Bronchial epithelial cell (primary cell): ENCODE results near the gene LRRC4. TPM values are rescaled to one million over a fixed set of nuclear protein-coding genes. Genes with fewer than 3 reads are reported as not detected.

Experiments
- DNase-seq: peaks from one replicate; pipeline ENCODE4 v3.0.0-alpha.2; 2010; ENCODE audit warnings: low read depth
- FAIRE-seq: peaks from 2 replicates; lab custom pipeline; 2011; peaks lifted over from hg19 to GRCh38; lab: Jason Lieb, UNC
- H3K27me3 ChIP-seq: 2 replicates; pipeline ENCODE4 v1.5.1; 2011; ENCODE audit warnings: low read length; ENCODE audit not compliant: control insufficient read depth, insufficient read depth
- H3K36me3 ChIP-seq: 2 replicates; pipeline ENCODE4 v1.5.1; 2011; ENCODE audit warnings: low read length; ENCODE audit not compliant: control insufficient read depth, insufficient read depth
- H3K4me3 ChIP-seq: 2 replicates; pipeline ENCODE4 v1.5.1; 2011; ENCODE audit warnings: mild to moderate bottlenecking, low read depth, low read length, control low read depth
- CTCF ChIP-seq: IDR thresholded peaks from 2 replicates; pipeline ENCODE4 v1.5.1; 2011; ENCODE audit warnings: mild to moderate bottlenecking, moderate library complexity, low read length, control low read depth, inconsistent platforms; ENCODE audit not compliant: insufficient read depth, severe bottlenecking
- total RNA-seq: library from RNA; depleted of rRNA; stranded (reverse); fragments of >200 nt; gene quantifications from 2 replicates; pipeline ENCODE4 v1.2.1, GENCODE V29; 2014

Gene LRRC4
- total RNA-seq, 1 donor from 2014 or later, result under 0.01 TPM

- FAIRE-seq (no peak), DNase-seq (no peak)
- no peaks in the 10 kb centered on the region for H3K27me3 ChIP-seq
- TF ChIP-seq CTCF, result no peak
- peaks cover 1% of the 10 kb centered on the region for H3K36me3 ChIP-seq
- H3K4me3 ChIP-seq, result no peak overlapping the region
These were observed 7.1 kb downstream of the LRRC4 start for GRCh38 chr7:128024151-128024550.

GRCh38 chr7:128022631-128023532 lies 8.4 kb downstream of the LRRC4 start:
- TF ChIP-seq CTCF, result no peak
- Histone ChIP-seq H3K4me3 (no peak overlapping the region), H3K27me3 (no peaks in the 10 kb centered on the region), H3K36me3 (no peaks in the 10 kb centered on the region)
- no peak for FAIRE-seq
- DNase-seq, result peak; percentile 90

GRCh38 chr7:128021366-128021765 lies 9.9 kb downstream of the LRRC4 start:
- peak; percentile 100 for DNase-seq

GRCh38 chr7:128020159-128020558 lies 11.1 kb downstream of the LRRC4 start:
- no peaks in the 10 kb centered on the region for H3K36me3 ChIP-seq
- FAIRE-seq, result no peak
- no peaks in the 10 kb centered on the region for H3K27me3 ChIP-seq
- DNase-seq, result no peak
- TF ChIP-seq CTCF, result peak; percentile 37
- H3K4me3 ChIP-seq, result no peak overlapping the region

More at GRCh38 chr7:128021366-128021765, 9.9 kb downstream of the LRRC4 start:
- FAIRE-seq, result no peak
- Histone ChIP-seq H3K27me3 (no peaks in the 10 kb centered on the region), H3K4me3 (no peak overlapping the region), H3K36me3 (no peaks in the 10 kb centered on the region)
- TF ChIP-seq CTCF, result no peak

GRCh38 chr7:128019288-128019687 lies 11.9 kb downstream of the LRRC4 start:
- FAIRE-seq, result no peak
- no peak for TF ChIP-seq CTCF

More at GRCh38 chr7:128019288-128019687, 11.9 kb downstream of the LRRC4 start:
- no peak for DNase-seq
- no peak overlapping the region for H3K4me3 ChIP-seq
- no peaks in the 10 kb centered on the region for H3K27me3 ChIP-seq
- no peaks in the 10 kb centered on the region for H3K36me3 ChIP-seq
